Measurements from ENCODE around the gene ADAM19.

ADAM19 gene

GRCh38 chr5:157459715-157460599, 115.6 kb downstream of the ADAM19 start, which contains the start of gene NIPAL4:
NIPAL4 (plus strand) TSS chr5:157460213; CDS start chr5:157460321, 108 bp downstream.
- peak within 1 kb of the TSS; percentile 68 for H2AFZ ChIP-seq
- no peaks in the 10 kb centered on the region for H3K9me3 ChIP-seq (ENCODE audit: control insufficient read depth, low read length)
- no peak within 1 kb of the TSS for H3K9ac ChIP-seq
- no peaks in the 10 kb centered on the region for H3K27me3 ChIP-seq (ENCODE audit: control insufficient read depth, insufficient read depth, low read length)
- no peaks in the 10 kb centered on the region for H3K4me1 ChIP-seq
- peak within 1 kb of the TSS; percentile 72 for H3K4me2 ChIP-seq (ENCODE audit: low read length)
- no peaks in the 10 kb centered on the region for H3K79me2 ChIP-seq
- no peaks in the 10 kb centered on the region for H3K36me3 ChIP-seq (ENCODE audit: control insufficient read depth, insufficient read depth, low read length)
- TF ChIP-seq CTCF (IDR thresholded peaks at IDR 0.05) = no peak
- H3K27ac ChIP-seq = no peak within 1 kb of the TSS
- no peak within 1 kb of the TSS for H3K4me3 ChIP-seq (ENCODE audit: low read depth, low read length)

- Histone ChIP-seq H3K27me3 (ENCODE audit: control insufficient read depth, insufficient read depth, low read length) (no peaks in the 10 kb centered on the region), H3K9ac (no peak overlapping the region), H3K27ac (no peak overlapping the region), H3K4me3 (ENCODE audit: low read depth, low read length) (no peak overlapping the region), H3K4me1 (no peaks in the 10 kb centered on the region), H2AFZ (no peak overlapping the region), H3K36me3 (ENCODE audit: control insufficient read depth, insufficient read depth, low read length) (no peaks in the 10 kb centered on the region), H3K4me2 (ENCODE audit: low read length) (no peak overlapping the region), H3K79me2 (no peaks in the 10 kb centered on the region), H3K9me3 (ENCODE audit: control insufficient read depth, low read length) (no peaks in the 10 kb centered on the region)
- no peak for TF ChIP-seq CTCF (IDR thresholded peaks at IDR 0.05)
Measured at GRCh38 chr5:157458835-157459234, 116.7 kb downstream of the ADAM19 start.

- Histone ChIP-seq H3K4me3 (ENCODE audit: low read depth, low read length) (no peak overlapping the region), H3K36me3 (ENCODE audit: control insufficient read depth, insufficient read depth, low read length) (no peaks in the 10 kb centered on the region), H3K27ac (no peak overlapping the region), H3K79me2 (no peaks in the 10 kb centered on the region), H2AFZ (no peak overlapping the region), H3K9ac (no peak overlapping the region), H3K9me3 (ENCODE audit: control insufficient read depth, low read length) (no peaks in the 10 kb centered on the region), H3K4me1 (no peaks in the 10 kb centered on the region), H3K4me2 (ENCODE audit: low read length) (no peak overlapping the region), H3K27me3 (ENCODE audit: control insufficient read depth, insufficient read depth, low read length) (no peaks in the 10 kb centered on the region)
- TF ChIP-seq CTCF (IDR thresholded peaks at IDR 0.05) = no peak
Measured at GRCh38 chr5:157457391-157457790, 118.2 kb downstream of the ADAM19 start.

GRCh38 chr5:157456301-157456700, 119.3 kb downstream of the ADAM19 start:
- H3K4me3 ChIP-seq (ENCODE audit: low read depth, low read length) = no peak overlapping the region
- H3K9me3 ChIP-seq (ENCODE audit: control insufficient read depth, low read length) = no peaks in the 10 kb centered on the region
- H3K79me2 ChIP-seq = no peaks in the 10 kb centered on the region
- H3K27me3 ChIP-seq (ENCODE audit: control insufficient read depth, insufficient read depth, low read length) = no peaks in the 10 kb centered on the region
- no peaks in the 10 kb centered on the region for H3K36me3 ChIP-seq (ENCODE audit: control insufficient read depth, insufficient read depth, low read length)
- H3K4me1 ChIP-seq = no peaks in the 10 kb centered on the region
- H3K27ac ChIP-seq = no peak overlapping the region
- H2AFZ ChIP-seq = no peak overlapping the region
- no peak for TF ChIP-seq CTCF (IDR thresholded peaks at IDR 0.05)
- no peak overlapping the region for H3K4me2 ChIP-seq (ENCODE audit: low read length)
- no peak overlapping the region for H3K9ac ChIP-seq

- no peaks in the 10 kb centered on the region for H3K27me3 ChIP-seq (ENCODE audit: control insufficient read depth, insufficient read depth, low read length)
- H3K4me2 ChIP-seq (ENCODE audit: low read length) = no peak overlapping the region
- no peak overlapping the region for H3K4me3 ChIP-seq (ENCODE audit: low read depth, low read length)
- no peaks in the 10 kb centered on the region for H3K36me3 ChIP-seq (ENCODE audit: control insufficient read depth, insufficient read depth, low read length)
- no peak overlapping the region for H3K9ac ChIP-seq
- H3K4me1 ChIP-seq = no peaks in the 10 kb centered on the region
- no peak overlapping the region for H2AFZ ChIP-seq
- no peak for TF ChIP-seq CTCF (IDR thresholded peaks at IDR 0.05)
- no peaks in the 10 kb centered on the region for H3K79me2 ChIP-seq
- H3K9me3 ChIP-seq (ENCODE audit: control insufficient read depth, low read length) = no peaks in the 10 kb centered on the region
- no peak overlapping the region for H3K27ac ChIP-seq
Measured at GRCh38 chr5:157455057-157455456, 120.5 kb downstream of the ADAM19 start.

Data from parathyroid adenoma (tissue), 2 donors.